Measurements from ENCODE around the gene RALGAPA1. TPM values are rescaled to one million over a fixed set of nuclear protein-coding genes. Genes with fewer than 3 reads are reported as not detected.
"Not testable (repeated sequence)": the region's sequence is repeated elsewhere in the genome, so short reads cannot be mapped to it uniquely, and the experiment has no call there.

Gene RALGAPA1
- total and polyA plus RNA-seq, 2 donors = 17.4 to 209 TPM

- DNase-seq (ENCODE audit: extremely low spot score) = no peak
- no peaks in the 10 kb centered on the region for H3K4me1 ChIP-seq (ENCODE audit: insufficient read depth)
- WGBS = 84% methylated on average over 3 of the region's 3 CpGs
- no peak overlapping the region for H3K4me3 ChIP-seq (ENCODE audit: low read depth, low read length)
- no peak overlapping the region for H3K27ac ChIP-seq (ENCODE audit: low read depth)
- H3K36me3 ChIP-seq (ENCODE audit: insufficient read depth) = no peaks in the 10 kb centered on the region
Measured at GRCh38 chr14:35689000-35689460, 120.1 kb downstream of the RALGAPA1 start.

GRCh38 chr14:35688126-35688826 is 120.8 kb downstream of the RALGAPA1 start:
- H3K27ac ChIP-seq (ENCODE audit: low read depth) = no peak overlapping the region
- DNase-seq (ENCODE audit: extremely low spot score) = no peak
- 91% methylated on average over 6 of the region's 6 CpGs for WGBS
- no peaks in the 10 kb centered on the region for H3K36me3 ChIP-seq (ENCODE audit: insufficient read depth)
- H3K4me1 ChIP-seq (ENCODE audit: insufficient read depth) = no peaks in the 10 kb centered on the region
- no peak overlapping the region for H3K4me3 ChIP-seq (ENCODE audit: low read depth, low read length)

- Histone ChIP-seq H3K27ac (ENCODE audit: low read depth) (no peak overlapping the region), H3K4me1 (ENCODE audit: insufficient read depth) (no peaks in the 10 kb centered on the region), H3K4me3 (ENCODE audit: low read depth, low read length) (no peak overlapping the region), H3K36me3 (ENCODE audit: insufficient read depth) (no peaks in the 10 kb centered on the region)
- DNase-seq (ENCODE audit: extremely low spot score) = no peak
- WGBS = 12% methylated on average over 1 of the region's 1 CpG
Measured at GRCh38 chr14:35687335-35687939, 121.7 kb downstream of the RALGAPA1 start.

GRCh38 chr14:35683688-35684087 is 125.4 kb downstream of the RALGAPA1 start:
- DNase-seq (ENCODE audit: extremely low spot score); H3K27ac ChIP-seq (ENCODE audit: low read depth): not testable (repeated sequence)
- 52% methylated on average over 4 of the region's 4 CpGs for WGBS

GRCh38 chr14:35682802-35683201 is 126.3 kb downstream of the RALGAPA1 start:
- H3K4me3 ChIP-seq (ENCODE audit: low read depth, low read length) = no peak overlapping the region
- no peaks in the 10 kb centered on the region for H3K36me3 ChIP-seq (ENCODE audit: insufficient read depth)
- no peaks in the 10 kb centered on the region for H3K4me1 ChIP-seq (ENCODE audit: insufficient read depth)
- 97% methylated on average over 2 of the region's 2 CpGs for WGBS
- DNase-seq (ENCODE audit: extremely low spot score) = no peak
- no peak overlapping the region for H3K27ac ChIP-seq (ENCODE audit: low read depth)

More at GRCh38 chr14:35683688-35684087, 125.4 kb downstream of the RALGAPA1 start:
- H3K4me1 ChIP-seq (ENCODE audit: insufficient read depth); H3K36me3 ChIP-seq (ENCODE audit: insufficient read depth); H3K4me3 ChIP-seq (ENCODE audit: low read depth, low read length): not testable (repeated sequence)

- no peak overlapping the region for H3K27ac ChIP-seq (ENCODE audit: low read depth)
- peaks cover 2% of the 10 kb centered on the region for H3K36me3 ChIP-seq (ENCODE audit: insufficient read depth)
- 69% methylated on average over 1 of the region's 1 CpG for WGBS
Measured at GRCh38 chr14:35678403-35679028, 130.6 kb downstream of the RALGAPA1 start.

GRCh38 chr14:35669782-35670181 is 139.3 kb downstream of the RALGAPA1 start:
- 65% methylated on average over 3 of the region's 3 CpGs for WGBS
- Histone ChIP-seq H3K4me1 (ENCODE audit: insufficient read depth) (no peaks in the 10 kb centered on the region), H3K4me3 (ENCODE audit: low read depth, low read length) (no peak overlapping the region), H3K27ac (ENCODE audit: low read depth) (no peak overlapping the region), H3K36me3 (ENCODE audit: insufficient read depth) (peaks cover 2% of the 10 kb centered on the region)
- DNase-seq (ENCODE audit: extremely low spot score) = no peak

More at GRCh38 chr14:35678403-35679028, 130.6 kb downstream of the RALGAPA1 start:
- H3K4me1 ChIP-seq (ENCODE audit: insufficient read depth) = no peaks in the 10 kb centered on the region
- DNase-seq (ENCODE audit: extremely low spot score) = no peak
- H3K4me3 ChIP-seq (ENCODE audit: low read depth, low read length) = no peak overlapping the region

GRCh38 chr14:35666429-35667043 is 142.6 kb downstream of the RALGAPA1 start:
- DNase-seq (ENCODE audit: extremely low spot score) = no peak
- H3K27ac ChIP-seq (ENCODE audit: low read depth) = no peak overlapping the region
- no peak overlapping the region for H3K4me3 ChIP-seq (ENCODE audit: low read depth, low read length)
- no peaks in the 10 kb centered on the region for H3K4me1 ChIP-seq (ENCODE audit: insufficient read depth)
- peaks cover 7% of the 10 kb centered on the region for H3K36me3 ChIP-seq (ENCODE audit: insufficient read depth)

- H3K4me1 ChIP-seq (ENCODE audit: insufficient read depth) = no peaks in the 10 kb centered on the region
- WGBS = 93% methylated on average over 3 of the region's 3 CpGs
- no peak for DNase-seq (ENCODE audit: extremely low spot score)
- peaks cover 8% of the 10 kb centered on the region for H3K36me3 ChIP-seq (ENCODE audit: insufficient read depth)
- H3K4me3 ChIP-seq (ENCODE audit: low read depth, low read length) = no peak overlapping the region
- no peak overlapping the region for H3K27ac ChIP-seq (ENCODE audit: low read depth)
Measured at GRCh38 chr14:35661875-35662274, 147.2 kb downstream of the RALGAPA1 start.

- no peak for DNase-seq (ENCODE audit: extremely low spot score)
- no peak overlapping the region for H3K4me3 ChIP-seq (ENCODE audit: low read depth, low read length)
- peaks cover 3% of the 10 kb centered on the region for H3K36me3 ChIP-seq (ENCODE audit: insufficient read depth)
- H3K27ac ChIP-seq (ENCODE audit: low read depth) = no peak overlapping the region
- H3K4me1 ChIP-seq (ENCODE audit: insufficient read depth) = no peaks in the 10 kb centered on the region
- 100% methylated on average over 1 of the region's 1 CpG for WGBS
Measured at GRCh38 chr14:35653045-35653444, 156.1 kb downstream of the RALGAPA1 start.

GRCh38 chr14:35643513-35643912 is 165.6 kb downstream of the RALGAPA1 start:
- H3K36me3 ChIP-seq (ENCODE audit: insufficient read depth) = peaks cover 3% of the 10 kb centered on the region
- no peak overlapping the region for H3K4me3 ChIP-seq (ENCODE audit: low read depth, low read length)
- H3K4me1 ChIP-seq (ENCODE audit: insufficient read depth) = no peaks in the 10 kb centered on the region
- no peak overlapping the region for H3K27ac ChIP-seq (ENCODE audit: low read depth)
- no peak for DNase-seq (ENCODE audit: extremely low spot score)

- 96% methylated on average over 2 of the region's 2 CpGs for WGBS
- DNase-seq (ENCODE audit: extremely low spot score) = no peak
- Histone ChIP-seq H3K4me1 (ENCODE audit: insufficient read depth) (no peaks in the 10 kb centered on the region), H3K27ac (ENCODE audit: low read depth) (no peak overlapping the region), H3K36me3 (ENCODE audit: insufficient read depth) (no peaks in the 10 kb centered on the region), H3K4me3 (ENCODE audit: low read depth, low read length) (no peak overlapping the region)
Measured at GRCh38 chr14:35637851-35638250, 171.2 kb downstream of the RALGAPA1 start.

GRCh38 chr14:35637269-35637668 is 171.8 kb downstream of the RALGAPA1 start:
- 98% methylated on average over 2 of the region's 2 CpGs for WGBS
- DNase-seq (ENCODE audit: extremely low spot score) = no peak
- Histone ChIP-seq H3K4me1 (ENCODE audit: insufficient read depth) (no peaks in the 10 kb centered on the region), H3K27ac (ENCODE audit: low read depth) (no peak overlapping the region), H3K36me3 (ENCODE audit: insufficient read depth) (no peaks in the 10 kb centered on the region), H3K4me3 (ENCODE audit: low read depth, low read length) (no peak overlapping the region)

- no peaks in the 10 kb centered on the region for H3K4me1 ChIP-seq (ENCODE audit: insufficient read depth)
- 47% methylated on average over 1 of the region's 1 CpG for WGBS
- H3K36me3 ChIP-seq (ENCODE audit: insufficient read depth) = no peaks in the 10 kb centered on the region
- DNase-seq (ENCODE audit: extremely low spot score) = no peak
- no peak overlapping the region for H3K4me3 ChIP-seq (ENCODE audit: low read depth, low read length)
- no peak overlapping the region for H3K27ac ChIP-seq (ENCODE audit: low read depth)
Measured at GRCh38 chr14:35632676-35633075, 176.4 kb downstream of the RALGAPA1 start.
